Inferior parietal cortex (tissue), 1 donor: ENCODE data around the gene THOC6.
"Not testable (repeated sequence)": the region's sequence is repeated elsewhere in the genome, so short reads cannot be mapped to it uniquely, and the experiment has no call there.

ENCODE experiments used
- DNase-seq: peaks from one replicate; pipeline ENCODE4 v3.0.0-alpha.2; 2016; ENCODE audit errors: extremely low spot score

Gene THOC6

DNA sequence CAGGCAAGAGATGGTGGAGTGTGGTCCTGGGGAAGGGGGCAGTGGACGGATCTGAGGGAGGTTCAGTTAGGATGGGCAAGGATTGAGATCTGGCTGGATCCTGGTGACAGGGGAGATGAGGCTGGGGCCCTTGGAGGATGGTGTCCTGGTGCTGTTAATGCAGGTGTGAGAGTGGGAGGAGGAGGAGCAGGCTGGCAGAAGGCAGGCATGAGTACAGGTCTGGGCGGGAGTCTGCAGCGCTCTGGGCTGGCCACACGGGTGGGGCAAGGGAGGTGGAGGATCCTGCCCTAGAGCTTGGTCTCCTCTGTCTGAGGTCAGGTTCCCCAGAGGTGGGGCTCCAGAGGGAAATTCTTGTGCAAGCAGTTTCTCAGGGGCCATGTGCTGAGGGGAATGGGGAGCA, 48.3 kb downstream of the THOC6 start:
- not testable (repeated sequence) for DNase-seq

DNA sequence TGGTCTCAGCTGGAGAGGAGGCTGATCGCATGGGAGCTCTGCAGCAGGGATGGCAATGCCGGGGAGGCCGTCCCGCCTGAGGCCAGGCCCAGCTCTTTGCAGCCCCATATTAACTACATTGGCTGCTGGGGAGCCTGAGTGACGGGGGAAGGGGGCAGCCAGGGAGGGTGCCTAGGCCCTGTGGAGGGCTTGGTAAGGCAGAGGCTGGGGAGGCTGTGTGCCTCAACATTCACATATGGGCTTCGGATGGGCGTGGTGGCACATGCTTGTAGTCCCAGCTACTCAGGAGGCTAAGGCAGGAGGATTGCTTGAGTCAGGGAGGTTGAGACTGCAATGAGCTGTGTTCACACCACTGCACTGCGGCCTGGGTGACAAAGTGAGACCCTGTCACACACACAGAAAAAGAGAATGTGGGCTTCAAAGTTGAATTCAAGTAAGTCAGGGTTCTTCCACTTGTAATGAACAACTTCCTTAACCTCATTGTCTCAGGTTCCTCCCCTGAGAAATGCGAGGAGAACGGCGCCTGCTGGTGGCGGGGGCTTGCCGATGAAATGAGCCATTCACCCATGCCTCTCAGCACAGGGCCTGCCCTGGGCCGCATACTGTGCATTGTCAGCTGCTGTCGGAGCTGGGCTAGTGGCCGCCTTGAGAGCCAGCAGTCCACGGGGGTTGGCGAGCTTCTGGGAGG, 48.9 kb downstream of the THOC6 start:
- DNase-seq, result not testable (repeated sequence)

DNA sequence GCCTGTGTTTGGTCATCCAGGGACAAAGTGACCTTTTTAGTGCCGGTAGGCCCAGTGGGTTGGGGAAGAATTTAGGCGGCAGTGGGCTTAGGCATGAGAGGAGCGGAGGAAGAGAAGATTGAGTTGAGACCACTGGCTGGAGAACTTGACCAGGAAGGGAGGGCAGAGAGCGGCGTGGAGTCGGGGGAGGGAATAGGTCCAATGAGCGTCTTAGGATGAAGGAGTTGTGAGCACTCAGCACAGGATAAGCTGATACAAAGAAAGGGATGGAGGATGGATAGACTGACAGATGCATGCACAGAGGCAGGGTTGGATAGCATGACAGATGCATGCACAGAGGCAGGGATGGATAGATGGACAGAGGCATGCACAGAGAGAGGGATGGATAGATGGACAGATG, 49.6 kb downstream of the THOC6 start:
- no peak for DNase-seq

DNA sequence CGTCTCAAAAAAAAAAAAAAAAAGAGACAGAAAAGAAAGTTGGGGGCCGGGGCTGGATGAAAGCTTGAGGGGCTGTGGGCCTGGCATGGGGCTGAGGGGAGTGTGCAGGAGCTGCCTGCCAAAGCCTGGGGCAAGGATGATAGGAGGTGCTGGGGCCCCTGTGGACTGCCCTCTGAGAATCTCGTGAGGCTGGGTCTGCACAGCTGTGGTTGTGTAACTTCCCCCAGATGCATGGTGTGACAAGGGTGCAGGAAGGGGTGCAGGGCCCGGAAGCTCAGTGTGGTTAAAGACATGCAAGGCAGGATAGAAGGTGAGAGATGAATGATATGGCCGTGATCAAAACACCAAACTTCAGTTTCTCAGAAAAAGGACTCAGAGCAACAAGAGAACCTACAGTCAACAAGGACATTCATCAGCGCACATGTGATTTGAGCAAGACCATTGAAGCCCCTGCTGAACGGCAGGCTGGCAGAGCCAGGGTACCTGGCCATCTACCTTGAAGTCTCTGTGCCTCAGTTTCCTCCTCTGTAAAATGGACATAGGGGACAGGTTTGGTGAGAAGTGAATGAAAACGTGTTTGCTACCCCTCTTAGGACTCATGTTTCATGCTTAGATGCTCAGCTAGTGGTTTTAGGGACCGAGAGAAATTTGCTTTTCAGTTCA, 51.2 kb downstream of the THOC6 start:
- no peak for DNase-seq

DNA sequence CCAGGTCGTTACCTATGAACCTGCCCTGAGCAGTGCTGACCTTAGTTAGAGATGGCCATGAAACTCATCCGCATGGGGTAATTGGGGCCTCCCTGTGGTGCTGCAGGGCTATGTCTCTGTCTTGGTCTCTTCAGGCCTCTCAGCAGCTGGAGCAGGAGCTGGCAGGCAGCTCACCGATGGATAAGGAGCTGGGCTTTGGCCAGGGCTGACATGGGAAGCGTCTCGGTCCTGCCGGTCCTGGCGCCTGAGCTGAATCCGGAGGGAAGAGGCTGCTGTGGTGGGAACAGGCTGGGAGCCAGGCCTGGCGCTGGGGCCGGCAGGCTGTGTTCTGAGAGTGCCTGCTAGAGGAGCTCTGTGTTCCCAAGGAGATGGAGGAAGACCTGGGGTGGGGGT, 51.7 kb downstream of the THOC6 start:
- no peak for DNase-seq

DNA sequence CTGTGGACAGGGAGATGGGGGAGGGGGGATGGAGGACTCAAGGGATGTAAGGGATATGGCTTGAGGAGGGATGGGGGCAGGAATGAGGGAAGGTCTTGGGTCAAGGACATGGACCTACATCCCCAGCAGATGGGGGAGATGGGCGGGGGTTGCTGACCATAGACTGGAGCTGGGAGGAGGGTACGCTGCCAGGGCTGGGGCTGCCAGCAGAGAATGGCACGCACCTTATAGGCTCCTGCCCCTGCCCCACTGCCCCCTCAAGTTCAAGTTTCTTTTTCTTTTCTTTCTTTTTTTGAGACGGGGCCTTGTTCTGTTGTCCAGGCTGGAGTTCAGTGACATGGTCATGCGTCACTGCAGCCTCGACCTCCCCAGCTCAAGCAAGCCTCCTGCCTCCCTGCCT, 52.1 kb downstream of the THOC6 start:
- DNase-seq, result not testable (repeated sequence)

DNA sequence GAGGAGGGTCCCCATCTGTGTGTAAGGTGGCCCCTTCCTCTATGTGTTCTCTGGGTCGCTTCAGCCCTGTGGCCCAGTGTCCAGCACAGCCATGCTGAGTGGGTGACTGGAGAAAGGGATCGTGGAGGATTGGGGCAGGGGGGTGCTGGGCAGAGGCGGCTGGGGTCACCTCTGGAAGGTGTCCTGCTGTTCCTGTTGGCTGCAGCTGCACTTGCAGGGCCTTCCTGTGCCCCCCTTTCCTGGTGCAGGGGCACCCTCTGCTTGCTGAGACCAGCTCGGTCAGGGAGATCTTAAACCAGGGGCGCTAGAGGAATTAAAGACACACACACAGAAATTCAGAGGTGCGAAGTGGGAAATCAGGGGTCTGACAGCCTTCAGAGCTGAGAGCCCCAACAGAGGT, 52.7 kb downstream of the THOC6 start:
- DNase-seq, result no peak
